Kidney (tissue), 14 donors: ENCODE measurements around the gene MAGIX. TPM values are rescaled to one million over a fixed set of nuclear protein-coding genes. Genes with fewer than 3 reads are reported as not detected.

ENCODE experiments used
- DNase-seq, 5 donors: peaks; one replicate each; pipeline ENCODE4 v3.0.0-alpha.2; 2013 to 2020
- FAIRE-seq: peaks from 2 replicates; lab custom pipeline; 2012; peaks lifted over from hg19 to GRCh38; lab: Jason Lieb, UNC
- H3K27ac ChIP-seq, 2 donors: one replicate each; pipeline ENCODE4 v1.7.0; 2013; ENCODE audit warnings: low read depth in 2 of 2, low read length in 2 of 2, inconsistent platforms in 1 of 2
- H3K27me3 ChIP-seq: one replicate; pipeline ENCODE4 v1.7.1; 2013; ENCODE audit warnings: low read length, inconsistent platforms; ENCODE audit not compliant: control insufficient read depth, insufficient read depth
- H3K36me3 ChIP-seq, 3 donors: one replicate each; pipeline versions ENCODE4 v1.7.0 to v1.7.1; 2013; ENCODE audit warnings: low read length in 3 of 3, control low read depth in 1 of 3, inconsistent platforms in 1 of 3; ENCODE audit not compliant: insufficient read depth in 3 of 3, control insufficient read depth in 2 of 3
- H3K4me1 ChIP-seq, 3 donors: one replicate each; pipeline versions ENCODE4 v1.7.0 to v1.7.1; 2013; ENCODE audit warnings: low read length in 3 of 3, inconsistent platforms in 1 of 3, low read depth in 1 of 3; ENCODE audit not compliant: control insufficient read depth in 2 of 3, insufficient read depth in 2 of 3
- H3K4me3 ChIP-seq, 3 donors: one replicate each; pipeline versions ENCODE4 v1.7.0 to v1.8.1; 2013; ENCODE audit warnings: low read length in 3 of 3, control low read depth in 1 of 3, inconsistent platforms in 1 of 3
- H3K9ac ChIP-seq, 3 donors: one replicate each; pipeline versions ENCODE4 v1.7.0 to v1.7.1; 2013; ENCODE audit warnings: low read length in 3 of 3, control low read depth in 1 of 3, inconsistent platforms in 1 of 3
- H3K9me3 ChIP-seq, 3 donors: one replicate each; pipeline versions ENCODE4 v1.7.0 to v1.7.1; 2013; ENCODE audit warnings: low read length in 3 of 3, control low read depth in 1 of 3, inconsistent platforms in 1 of 3; ENCODE audit not compliant: control insufficient read depth in 2 of 3, insufficient read depth in 1 of 3
- intact Hi-C: fragments of 100-400 bp; cut with DNase I; formaldehyde crosslinking; loops from one replicate; pipeline ENCODE4 v1.11.1; 2022
- polyA plus RNA-seq: library from polyadenylated mRNA; stranded (reverse); fragments of 350-450 nt; fragmentation: Illumina TruSeq; extraction: RNeasy Lipid Tissue Mini Kit (QIAGEN cat#74804); gene quantifications from one replicate; pipeline ENCODE4 v1.2.3, GENCODE V29; 2014; ENCODE audit warnings: low read depth, low replicate concordance; ENCODE audit not compliant: insufficient read depth
- total RNA-seq: library from RNA; stranded (reverse); fragmentation: NEBNext Ultra II Directional; extraction: Animal tissue kit (Norgen Biotek cat#: 25700); gene quantifications from one replicate; pipeline ENCODE4 v1.2.1, GENCODE V29; 2021
- TF ChIP-seq, protein P1 (sequence below): IDR thresholded peaks from 3 replicates; pipeline ENCODE4 v1.5.1; 2012; ENCODE audit warnings: mild to moderate bottlenecking, moderate library complexity, borderline replicate concordance; ENCODE audit not compliant: insufficient read depth; ENCODE audit errors: extremely low read depth
- donor health status: control.
- donor health status: control.
- donor health status: control.
- donor health status: control.
- donor health status: control.
- donor health status: DM: yes; HTN: yes; CAD: no.
- donor health status: Normal renal cell carcinoma (clear cell type).

MAGIX gene
- total and polyA plus RNA-seq, 2 donors from 2014 or later = 11.6 to 34.0 TPM

DNA sequence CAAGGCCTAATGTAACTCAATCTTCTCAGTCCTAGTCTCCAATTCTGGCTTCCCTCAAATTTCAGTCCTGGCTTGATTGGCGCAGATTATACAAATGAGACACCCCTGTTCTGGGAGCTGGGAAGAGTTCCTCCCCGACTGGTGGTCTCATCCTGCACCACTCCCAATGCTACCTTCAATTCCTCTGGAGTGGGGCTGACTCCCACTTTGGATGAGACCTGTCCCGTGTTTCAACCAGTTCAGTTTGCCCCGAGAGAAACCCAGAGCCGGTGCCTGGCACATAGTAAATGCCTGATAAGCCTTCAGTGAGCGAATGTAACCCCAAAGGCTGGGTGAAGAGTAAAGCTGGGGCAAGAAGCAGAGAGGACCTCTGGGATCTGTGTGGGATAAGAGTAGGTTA is 41.5 kb downstream of the MAGIX start:
- no peaks in the 10 kb centered on the region for H3K4me1 ChIP-seq
- no peak overlapping the region for H3K9ac ChIP-seq
- intact Hi-C loops = no loop called here
- H3K27me3 ChIP-seq = no peaks in the 10 kb centered on the region
- no peaks in the 10 kb centered on the region for H3K36me3 ChIP-seq
- TF ChIP-seq, protein P1, sequence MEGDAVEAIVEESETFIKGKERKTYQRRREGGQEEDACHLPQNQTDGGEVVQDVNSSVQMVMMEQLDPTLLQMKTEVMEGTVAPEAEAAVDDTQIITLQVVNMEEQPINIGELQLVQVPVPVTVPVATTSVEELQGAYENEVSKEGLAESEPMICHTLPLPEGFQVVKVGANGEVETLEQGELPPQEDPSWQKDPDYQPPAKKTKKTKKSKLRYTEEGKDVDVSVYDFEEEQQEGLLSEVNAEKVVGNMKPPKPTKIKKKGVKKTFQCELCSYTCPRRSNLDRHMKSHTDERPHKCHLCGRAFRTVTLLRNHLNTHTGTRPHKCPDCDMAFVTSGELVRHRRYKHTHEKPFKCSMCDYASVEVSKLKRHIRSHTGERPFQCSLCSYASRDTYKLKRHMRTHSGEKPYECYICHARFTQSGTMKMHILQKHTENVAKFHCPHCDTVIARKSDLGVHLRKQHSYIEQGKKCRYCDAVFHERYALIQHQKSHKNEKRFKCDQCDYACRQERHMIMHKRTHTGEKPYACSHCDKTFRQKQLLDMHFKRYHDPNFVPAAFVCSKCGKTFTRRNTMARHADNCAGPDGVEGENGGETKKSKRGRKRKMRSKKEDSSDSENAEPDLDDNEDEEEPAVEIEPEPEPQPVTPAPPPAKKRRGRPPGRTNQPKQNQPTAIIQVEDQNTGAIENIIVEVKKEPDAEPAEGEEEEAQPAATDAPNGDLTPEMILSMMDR = no peak
- no peak for FAIRE-seq
- H3K27ac ChIP-seq = no peak overlapping the region
- no peaks in the 10 kb centered on the region for H3K9me3 ChIP-seq
- DNase-seq = no peak
- no peak overlapping the region for H3K4me3 ChIP-seq

DNA sequence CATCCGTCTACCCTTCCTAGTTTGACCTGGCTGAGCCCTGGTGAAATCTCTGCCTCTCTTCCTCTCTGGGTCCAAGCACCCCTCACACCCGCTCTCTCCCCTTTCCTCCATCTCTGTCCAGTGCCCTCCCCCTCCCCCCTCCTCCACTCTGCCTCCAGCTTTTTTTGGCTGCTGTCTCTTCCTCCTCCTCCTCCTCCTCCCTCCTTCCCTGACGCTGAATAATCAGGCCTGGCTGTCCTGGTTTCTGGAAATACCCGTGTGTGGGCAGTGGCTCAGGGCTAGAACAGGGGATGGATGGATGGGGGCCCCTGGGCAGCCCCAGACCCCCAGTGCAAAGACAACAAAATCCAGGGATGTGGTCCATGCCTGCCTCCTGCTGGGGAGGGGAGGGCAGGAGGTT is 42.2 kb downstream of the MAGIX start:
- H3K4me3 ChIP-seq = no peak overlapping the region
- no peaks in the 10 kb centered on the region for H3K36me3 ChIP-seq
- no peak overlapping the region for H3K9ac ChIP-seq
- H3K9me3 ChIP-seq = no peaks in the 10 kb centered on the region
- no peak for DNase-seq
- no peak for FAIRE-seq
- no peaks in the 10 kb centered on the region for H3K4me1 ChIP-seq
- TF ChIP-seq, protein P1 = no peak
- intact Hi-C loops = no loop called here
- no peaks in the 10 kb centered on the region for H3K27me3 ChIP-seq
- no peak overlapping the region for H3K27ac ChIP-seq

DNA sequence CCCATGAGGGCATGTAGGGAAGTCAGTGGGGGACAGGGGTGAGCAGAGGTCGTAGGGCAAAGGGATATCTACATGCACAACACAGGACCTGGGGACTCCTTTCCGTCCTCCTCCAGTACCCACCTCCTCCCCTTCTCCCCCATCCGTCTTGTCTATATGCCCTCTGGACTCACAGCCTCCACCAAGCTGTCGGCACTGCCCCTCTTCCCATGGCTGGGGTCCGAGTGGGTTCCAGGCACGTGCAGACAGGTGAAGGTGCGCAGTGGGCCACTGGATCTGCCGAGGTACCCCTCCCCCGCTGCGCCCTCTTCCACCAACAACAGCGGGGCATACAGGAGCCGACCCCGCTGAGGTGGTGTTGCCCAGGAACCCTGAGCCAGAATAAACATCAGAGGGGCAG is 42.9 kb downstream of the MAGIX start:
- H3K27me3 ChIP-seq = no peaks in the 10 kb centered on the region
- H3K9ac ChIP-seq = no peak overlapping the region
- no peak for FAIRE-seq

More for the DNA sequence above, 42.9 kb downstream of the MAGIX start:
- Histone ChIP-seq H3K4me3 (no peak overlapping the region), H3K36me3 (no peaks in the 10 kb centered on the region), H3K4me1 (no peaks in the 10 kb centered on the region), H3K9me3 (no peaks in the 10 kb centered on the region), H3K27ac (no peak overlapping the region)
- no peak for DNase-seq
- intact Hi-C loops = no loop called here
- TF ChIP-seq, protein P1 = no peak
